ENCODE measurements around the gene KRTAP10-12. TPM values are rescaled to one million over a fixed set of nuclear protein-coding genes. Genes with fewer than 3 reads are reported as not detected.
A peak's percentile ranks its signal among the peaks of the same experiment; 100 is the strongest.

The KRTAP10-12 gene
- total and polyA plus RNA-seq, 7 experiments from 2014 or later, result not detected

DNA sequence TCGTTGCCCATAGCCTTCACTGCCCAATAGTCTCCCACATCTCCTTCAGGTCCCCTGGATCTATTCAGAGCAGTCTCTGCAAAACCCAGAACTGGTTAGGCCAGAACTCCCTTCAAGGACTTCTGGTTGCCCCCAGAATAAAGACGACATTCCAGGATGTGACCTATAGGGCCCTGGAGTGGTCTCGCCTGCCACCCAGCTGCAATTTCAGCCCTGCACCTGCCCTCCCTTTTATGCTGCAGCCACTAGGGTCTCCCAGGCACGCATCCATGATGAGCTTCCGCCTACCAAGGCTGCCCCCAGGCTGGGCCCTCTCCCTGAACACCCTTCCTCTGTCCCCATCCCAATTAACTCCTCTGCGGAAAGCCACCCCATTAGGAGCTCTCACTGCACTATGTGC lies 21.6 kb downstream of the KRTAP10-12 start:
- Mint-ChIP-seq H3K36me3 (peaks cover 0 to 12% (median 5%) of the 10 kb centered on the region in 5 donors), H3K9me3 (peaks cover 0 to 12% (median 5%) of the 10 kb centered on the region in 11 donors), H3K27ac (no peak overlapping the region), H3K4me3 (no peak overlapping the region), H3K27me3 (peaks cover 30 to 84% (median 43%) of the 10 kb centered on the region in 5 donors), H3K4me1 (peaks cover 4 to 21% (median 16%) of the 10 kb centered on the region in 7 donors)
- POLR2A ChIA-PET, result no interaction called here
- Histone ChIP-seq H3K27ac (ENCODE audit: low read depth, low read length) (no peak overlapping the region), H3K27me3 (ENCODE audit: control insufficient read depth in 2 of 2, insufficient read depth in 2 of 2, low read length in 2 of 2) (peaks cover 0 to 5% of the 10 kb centered on the region in 2 donors), H3K4me1 (ENCODE audit: control insufficient read depth in 2 of 2, insufficient read depth in 2 of 2, low read length in 2 of 2) (peaks cover 10% of the 10 kb centered on the region in 2 donors), H3K36me3 (ENCODE audit: control insufficient read depth in 2 of 3, insufficient read depth in 3 of 3, low read length in 3 of 3) (no peaks in the 10 kb centered on the region), H3K9me3 (ENCODE audit: control insufficient read depth in 2 of 3, low read length in 3 of 3) (no peaks in the 10 kb centered on the region), H3K4me3 (ENCODE audit: low read length) (no peak overlapping the region)
- CTCF ChIA-PET, result interaction anchor here (1.1 kb wide), 1 partner anchor 238 kb away, joined by 4 read pairs; no protein-coding TSS in a partner anchor
- intact Hi-C loops (cut with micrococcal nuclease), result no loop called here
- no peak for ATAC-seq
- DNase-seq, result no peak

GRCh38 chr21:44720170-44720569 lies 23.2 kb downstream of the KRTAP10-12 start:
- Mint-ChIP-seq H3K27me3 (peaks cover 16 to 78% (median 29%) of the 10 kb centered on the region in 5 donors), H3K4me1 (peaks cover 4 to 16% (median 15%) of the 10 kb centered on the region in 7 donors), H3K27ac (no peak overlapping the region), H3K9me3 (peaks cover 0 to 10% (median 4%) of the 10 kb centered on the region in 11 donors), H3K4me3 (no peak overlapping the region), H3K36me3 (peaks cover 0 to 12% (median 5%) of the 10 kb centered on the region in 5 donors)
- POLR2A ChIA-PET, result no interaction called here
- intact Hi-C loops (cut with micrococcal nuclease), result no loop called here
- CTCF ChIA-PET, result no interaction called here
- ATAC-seq, result no peak
- Histone ChIP-seq H3K36me3 (ENCODE audit: control insufficient read depth in 2 of 3, insufficient read depth in 3 of 3, low read length in 3 of 3) (no peaks in the 10 kb centered on the region), H3K4me3 (ENCODE audit: low read length) (no peak overlapping the region), H3K4me1 (ENCODE audit: control insufficient read depth in 2 of 2, insufficient read depth in 2 of 2, low read length in 2 of 2) (peaks cover 10 to 16% of the 10 kb centered on the region in 2 donors), H3K27ac (ENCODE audit: low read depth, low read length) (no peak overlapping the region), H3K27me3 (ENCODE audit: control insufficient read depth in 2 of 2, insufficient read depth in 2 of 2, low read length in 2 of 2) (peaks cover 0 to 5% of the 10 kb centered on the region in 2 donors), H3K9me3 (ENCODE audit: control insufficient read depth in 2 of 3, low read length in 3 of 3) (no peaks in the 10 kb centered on the region)
- DNase-seq, result no peak

GRCh38 chr21:44722731-44723130 lies 25.8 kb downstream of the KRTAP10-12 start:
- Histone ChIP-seq H3K27ac (ENCODE audit: low read depth, low read length) (no peak overlapping the region), H3K9me3 (ENCODE audit: control insufficient read depth in 2 of 3, low read length in 3 of 3) (no peaks in the 10 kb centered on the region), H3K4me3 (ENCODE audit: low read length) (no peak overlapping the region), H3K27me3 (ENCODE audit: control insufficient read depth in 2 of 2, insufficient read depth in 2 of 2, low read length in 2 of 2) (peaks cover 0 to 5% of the 10 kb centered on the region in 2 donors), H3K4me1 (ENCODE audit: control insufficient read depth in 2 of 2, insufficient read depth in 2 of 2, low read length in 2 of 2) (peaks cover 10 to 16% of the 10 kb centered on the region in 2 donors), H3K36me3 (ENCODE audit: control insufficient read depth in 2 of 3, insufficient read depth in 3 of 3, low read length in 3 of 3) (no peaks in the 10 kb centered on the region)
- ATAC-seq (no peak), DNase-seq (no peak)
- POLR2A ChIA-PET, result no interaction called here
- Mint-ChIP-seq H3K4me1 (peaks cover 3 to 15% (median 13%) of the 10 kb centered on the region in 7 donors), H3K27me3 (peaks cover 9 to 73% (median 36%) of the 10 kb centered on the region in 5 donors), H3K4me3 (peak overlapping the region in 9 of 10 donors; percentile 75 to 87 (median 83)), H3K27ac (peak overlapping the region in 5 of 9 donors; percentile 30 to 81 (median 52)), H3K9me3 (peaks cover 0 to 1% (median 0%) of the 10 kb centered on the region in 11 donors), H3K36me3 (peaks cover 0 to 6% (median 0%) of the 10 kb centered on the region in 5 donors)
- intact Hi-C loops (cut with micrococcal nuclease), result no loop called here
- CTCF ChIA-PET, result interaction anchor here (1.0 to 1.3 kb wide), 3 partner anchors 20 to 212 kb away, joined by 3 to 4 read pairs (median 4); partner anchors contain the start of gene KRTAP12-3

DNA sequence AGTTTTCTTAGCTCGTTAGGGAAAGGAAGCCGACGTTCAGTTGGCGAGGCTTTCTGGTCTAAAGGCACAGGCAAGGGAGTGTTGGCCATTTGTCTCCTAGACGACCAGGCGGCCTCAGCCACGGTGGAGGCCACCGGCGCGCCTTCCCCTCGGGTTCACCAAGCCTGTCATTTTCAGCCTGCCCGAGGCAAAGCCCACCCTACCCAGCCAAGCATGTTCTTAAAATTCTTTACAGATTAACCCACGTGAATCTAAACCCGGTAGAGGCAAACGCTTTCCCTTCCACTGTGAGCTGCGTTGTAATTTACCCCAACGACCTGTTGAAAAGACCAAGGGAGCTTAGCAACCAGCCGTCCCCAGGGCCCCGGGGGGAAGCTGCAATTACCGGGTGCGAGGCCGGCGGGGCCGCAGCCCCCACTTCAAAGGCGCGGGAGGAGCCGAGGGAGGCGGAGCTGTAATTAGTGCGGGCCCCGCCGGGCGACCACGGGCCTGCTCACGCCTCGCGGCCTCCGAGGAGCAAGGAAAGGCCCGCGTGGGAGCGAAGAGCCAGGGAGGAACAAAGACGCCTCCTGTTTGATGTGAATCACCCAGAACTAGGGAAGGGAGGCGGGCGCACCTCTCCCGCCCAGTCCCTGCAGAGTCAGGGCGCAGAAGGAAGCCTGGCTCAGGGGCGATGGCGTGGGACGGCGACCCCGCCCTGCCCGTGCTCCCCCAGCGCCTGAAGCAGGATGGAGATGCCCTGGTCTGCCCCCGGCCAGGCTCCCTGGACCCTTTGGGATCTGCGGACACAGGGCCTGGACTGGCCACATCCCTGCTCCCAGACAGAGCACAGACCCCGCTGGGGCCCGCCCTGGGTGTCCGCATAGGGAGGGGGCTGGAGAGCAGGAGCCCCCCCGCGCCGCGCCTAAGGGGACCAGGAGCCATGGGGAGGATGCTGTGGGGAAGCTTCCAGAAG lies 26.5 kb downstream of the KRTAP10-12 start:
- peak in 5 of 9 donors; percentile 19 to 37 (median 33) for DNase-seq
- H3K27ac ChIP-seq (ENCODE audit: low read depth, low read length), result no peak overlapping the region
- H3K27me3 Mint-ChIP-seq, result peaks cover 9 to 69% (median 35%) of the 10 kb centered on the region in 5 donors
- ChIA-PET CTCF (interaction anchor here (1.0 to 1.3 kb wide), 3 partner anchors 19 to 213 kb away, joined by 3 to 4 read pairs (median 4); partner anchors contain the start of gene KRTAP12-3), POLR2A (interaction anchor here (0.6 kb wide), 1 partner anchor 66 kb away, joined by 3 read pairs; the partner anchor contains the start of gene KRTAP12-3)
- H3K4me3 ChIP-seq (ENCODE audit: low read length), result peak overlapping the region; percentile 55
- H3K4me3 Mint-ChIP-seq, result peak overlapping the region in 9 of 10 donors; percentile 75 to 87 (median 83)
- H3K4me1 ChIP-seq (ENCODE audit: control insufficient read depth in 2 of 2, insufficient read depth in 2 of 2, low read length in 2 of 2), result peaks cover 10 to 16% of the 10 kb centered on the region in 2 donors
- H3K36me3 ChIP-seq (ENCODE audit: control insufficient read depth in 2 of 3, insufficient read depth in 3 of 3, low read length in 3 of 3), result no peaks in the 10 kb centered on the region
- peak; percentile 18 for ATAC-seq
- H3K9me3 Mint-ChIP-seq, result peaks cover 0 to 1% (median 0%) of the 10 kb centered on the region in 11 donors
- H3K9me3 ChIP-seq (ENCODE audit: control insufficient read depth in 2 of 3, low read length in 3 of 3), result no peaks in the 10 kb centered on the region
- intact Hi-C loops (cut with micrococcal nuclease), result loop anchor here in 1 of 2 donors (2.0 kb wide), 1 partner anchor 15 kb away; no protein-coding TSS in a partner anchor
- H3K27me3 ChIP-seq (ENCODE audit: control insufficient read depth in 2 of 2, insufficient read depth in 2 of 2, low read length in 2 of 2), result peaks cover 0 to 5% of the 10 kb centered on the region in 2 donors
- H3K4me1 Mint-ChIP-seq, result peaks cover 3 to 15% (median 13%) of the 10 kb centered on the region in 7 donors
- H3K27ac Mint-ChIP-seq, result peak overlapping the region in 7 of 9 donors; percentile 36 to 81 (median 71)
- H3K36me3 Mint-ChIP-seq, result peaks cover 0 to 6% (median 0%) of the 10 kb centered on the region in 5 donors

DNA sequence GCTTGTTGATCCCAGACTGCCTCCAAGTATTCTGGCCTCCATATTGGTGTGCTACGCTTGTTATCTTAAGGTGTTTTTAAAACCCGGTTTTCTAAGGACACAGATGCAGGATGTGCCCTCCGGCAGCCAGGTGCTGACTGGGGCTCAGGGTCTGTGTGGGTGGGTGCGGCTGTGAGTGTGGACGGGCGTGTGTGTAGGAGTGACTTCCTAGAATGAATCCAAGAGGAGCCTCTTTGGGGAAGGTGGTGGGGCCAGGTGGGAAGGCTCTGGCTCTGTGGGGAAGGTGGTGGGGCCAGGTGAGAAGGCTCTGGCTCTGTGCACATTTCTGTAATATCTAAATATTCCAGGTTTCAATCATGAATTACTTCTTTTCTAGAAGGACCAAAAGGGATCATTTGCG lies 27.2 kb downstream of the KRTAP10-12 start:
- no peak for DNase-seq
- Mint-ChIP-seq H3K27me3 (peaks cover 9 to 62% (median 31%) of the 10 kb centered on the region in 5 donors), H3K27ac (peak overlapping the region in 3 of 9 donors; percentile 41 to 57 (median 54)), H3K36me3 (peaks cover 0 to 6% (median 0%) of the 10 kb centered on the region in 5 donors), H3K4me3 (peak overlapping the region in 9 of 10 donors; percentile 17 to 81 (median 57)), H3K4me1 (peaks cover 3 to 15% (median 13%) of the 10 kb centered on the region in 7 donors), H3K9me3 (peaks cover 0 to 1% (median 0%) of the 10 kb centered on the region in 11 donors)
- Histone ChIP-seq H3K27me3 (ENCODE audit: control insufficient read depth in 2 of 2, insufficient read depth in 2 of 2, low read length in 2 of 2) (peaks cover 0 to 5% of the 10 kb centered on the region in 2 donors), H3K4me3 (ENCODE audit: low read length) (no peak overlapping the region), H3K27ac (ENCODE audit: low read depth, low read length) (no peak overlapping the region), H3K4me1 (ENCODE audit: control insufficient read depth in 2 of 2, insufficient read depth in 2 of 2, low read length in 2 of 2) (peaks cover 10 to 16% of the 10 kb centered on the region in 2 donors), H3K9me3 (ENCODE audit: control insufficient read depth in 2 of 3, low read length in 3 of 3) (no peaks in the 10 kb centered on the region), H3K36me3 (ENCODE audit: control insufficient read depth in 2 of 3, insufficient read depth in 3 of 3, low read length in 3 of 3) (no peaks in the 10 kb centered on the region)
- CTCF ChIA-PET, result no interaction called here
- ATAC-seq, result no peak
- POLR2A ChIA-PET, result no interaction called here
- intact Hi-C loops (cut with micrococcal nuclease), result loop anchor here in 1 of 2 donors (2.0 kb wide), 1 partner anchor 15 kb away; no protein-coding TSS in a partner anchor

GRCh38 chr21:44724926-44725325 lies 28.0 kb downstream of the KRTAP10-12 start:
- POLR2A ChIA-PET, result interaction anchor here (0.7 kb wide), 1 partner anchor 14 kb away, joined by 4 read pairs; the partner anchor contains the start of gene TSPEAR
- Mint-ChIP-seq H3K4me1 (peaks cover 3 to 15% (median 13%) of the 10 kb centered on the region in 7 donors), H3K36me3 (peaks cover 0 to 6% (median 0%) of the 10 kb centered on the region in 5 donors), H3K27ac (no peak overlapping the region), H3K27me3 (peaks cover 9 to 56% (median 28%) of the 10 kb centered on the region in 5 donors), H3K4me3 (no peak overlapping the region), H3K9me3 (peaks cover 0 to 1% (median 0%) of the 10 kb centered on the region in 11 donors)
- no peak overlapping the region for H3K4me3 ChIP-seq (ENCODE audit: low read length)
- H3K9me3 ChIP-seq (ENCODE audit: control insufficient read depth in 2 of 3, low read length in 3 of 3), result no peaks in the 10 kb centered on the region
- ATAC-seq, result no peak
- CTCF ChIA-PET, result no interaction called here
- intact Hi-C loops (cut with micrococcal nuclease), result loop anchor here in 1 of 2 donors (2.0 kb wide), 1 partner anchor 16 kb away; no protein-coding TSS in a partner anchor
- H3K27ac ChIP-seq (ENCODE audit: low read depth, low read length), result no peak overlapping the region
- peaks cover 10 to 16% of the 10 kb centered on the region in 2 donors for H3K4me1 ChIP-seq (ENCODE audit: control insufficient read depth in 2 of 2, insufficient read depth in 2 of 2, low read length in 2 of 2)
- DNase-seq, result no peak
- no peaks in the 10 kb centered on the region for H3K36me3 ChIP-seq (ENCODE audit: control insufficient read depth in 2 of 3, insufficient read depth in 3 of 3, low read length in 3 of 3)
- peaks cover 0 to 5% of the 10 kb centered on the region in 2 donors for H3K27me3 ChIP-seq (ENCODE audit: control insufficient read depth in 2 of 2, insufficient read depth in 2 of 2, low read length in 2 of 2)
